Measurements from ENCODE around the gene TPSAB1.

TPSAB1 gene

DNA sequence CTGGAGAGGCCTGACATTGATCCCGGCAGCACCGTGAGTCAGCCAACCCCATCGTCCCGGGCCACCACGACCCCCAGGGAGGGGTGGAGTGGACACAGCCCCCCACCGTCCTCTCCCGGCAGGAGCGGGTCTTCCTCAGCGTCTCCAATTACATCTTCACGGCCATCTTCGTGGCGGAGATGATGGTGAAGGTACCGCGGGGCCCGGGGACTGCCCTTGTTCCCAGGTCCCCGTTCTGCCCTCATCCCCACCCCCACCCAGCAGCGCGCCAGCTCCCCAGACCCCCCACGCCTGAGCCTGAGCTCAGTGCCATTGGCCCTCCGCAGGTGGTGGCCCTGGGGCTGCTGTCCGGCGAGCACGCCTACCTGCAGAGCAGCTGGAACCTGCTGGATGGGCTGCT lies 30.0 kb upstream of the TPSAB1 start:
- 92 to 95% methylated on average over 16 to 17 of the region's 23 CpGs for WGBS, 2 experiments (ENCODE audit: insufficient coverage in 2 of 2)
- no peak overlapping the region for H3K27ac ChIP-seq (ENCODE audit: low read depth, low read length, severe bottlenecking)
- no peaks in the 10 kb centered on the region for H3K9me3 ChIP-seq (ENCODE audit: control insufficient read depth, low read length)
- H3K4me1 ChIP-seq (ENCODE audit: control insufficient read depth, insufficient read depth, low read length, poor library complexity, severe bottlenecking): no peaks in the 10 kb centered on the region
- H3K36me3 ChIP-seq (ENCODE audit: control insufficient read depth, insufficient read depth, low read length): no peaks in the 10 kb centered on the region
- no peak overlapping the region for H3K4me3 ChIP-seq (ENCODE audit: extremely low read depth, insufficient read depth, low read length, poor library complexity, severe bottlenecking)

DNA sequence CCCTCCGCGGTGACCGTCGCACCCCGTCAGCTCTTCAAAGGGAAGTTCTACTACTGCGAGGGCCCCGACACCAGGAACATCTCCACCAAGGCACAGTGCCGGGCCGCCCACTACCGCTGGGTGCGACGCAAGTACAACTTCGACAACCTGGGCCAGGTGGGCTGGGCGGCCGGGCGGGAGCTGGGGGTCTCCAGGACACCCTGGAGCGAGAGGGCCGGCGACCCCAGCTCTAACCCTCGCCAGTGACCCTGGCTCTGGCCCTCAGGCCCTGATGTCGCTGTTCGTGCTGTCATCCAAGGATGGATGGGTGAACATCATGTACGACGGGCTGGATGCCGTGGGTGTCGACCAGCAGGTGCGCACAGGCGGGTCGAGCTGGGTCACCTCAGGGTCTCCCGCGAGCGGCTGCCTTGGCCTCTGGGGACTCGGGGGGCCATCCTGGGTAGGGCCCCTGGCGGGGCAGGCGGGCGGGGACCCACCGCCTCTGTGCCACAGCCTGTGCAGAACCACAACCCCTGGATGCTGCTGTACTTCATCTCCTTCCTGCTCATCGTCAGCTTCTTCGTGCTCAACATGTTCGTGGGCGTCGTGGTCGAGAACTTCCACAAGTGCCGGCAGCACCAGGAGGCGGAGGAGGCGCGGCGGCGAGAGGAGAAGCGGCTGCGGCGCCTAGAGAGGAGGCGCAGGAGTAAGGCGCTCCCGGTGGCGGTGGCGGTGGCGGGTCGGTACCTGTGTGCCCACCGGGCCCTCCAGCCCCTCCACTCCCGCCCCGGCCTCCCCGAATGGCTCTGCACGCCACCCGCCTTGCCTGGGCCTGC lies 28.8 kb upstream of the TPSAB1 start:
- H3K36me3 ChIP-seq (ENCODE audit: control insufficient read depth, insufficient read depth, low read length): no peaks in the 10 kb centered on the region
- no peak overlapping the region for H3K4me3 ChIP-seq (ENCODE audit: extremely low read depth, insufficient read depth, low read length, poor library complexity, severe bottlenecking)
- 95 to 97% methylated on average over 57 to 65 of the region's 65 CpGs for WGBS, 2 experiments (ENCODE audit: insufficient coverage in 2 of 2)
- no peaks in the 10 kb centered on the region for H3K4me1 ChIP-seq (ENCODE audit: control insufficient read depth, insufficient read depth, low read length, poor library complexity, severe bottlenecking)
- H3K9me3 ChIP-seq (ENCODE audit: control insufficient read depth, low read length): no peaks in the 10 kb centered on the region
- no peak overlapping the region for H3K27ac ChIP-seq (ENCODE audit: low read depth, low read length, severe bottlenecking)

DNA sequence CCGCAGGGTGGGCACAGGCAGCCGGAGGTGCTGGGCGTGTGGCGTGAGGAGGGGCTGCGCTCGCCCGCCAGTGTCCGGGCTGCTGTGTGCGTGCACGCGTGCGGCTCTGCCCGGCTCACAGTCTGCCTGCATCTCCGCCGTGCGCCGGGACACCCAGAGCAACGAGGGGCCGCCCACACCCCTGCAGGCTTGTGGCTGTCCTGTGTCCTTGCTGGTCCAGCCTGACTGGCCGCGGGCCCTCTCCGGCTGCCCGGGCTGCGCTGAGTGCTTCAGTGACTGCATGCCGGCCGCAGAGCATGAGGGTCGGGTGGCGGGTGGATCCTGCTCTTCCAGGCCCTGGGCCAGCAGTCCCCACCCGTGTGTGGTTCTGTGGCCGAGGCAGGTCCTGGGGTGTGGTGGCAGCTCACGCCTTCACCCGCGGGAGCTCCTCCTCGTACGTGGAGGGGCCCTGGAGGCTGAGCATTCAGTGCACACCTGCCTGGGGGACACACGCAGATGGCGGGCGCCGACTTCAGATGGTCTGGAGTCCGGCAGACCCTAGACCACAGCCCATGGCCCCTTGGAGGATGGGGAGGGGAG lies 27.8 kb upstream of the TPSAB1 start:
- H3K9me3 ChIP-seq (ENCODE audit: control insufficient read depth, low read length): no peaks in the 10 kb centered on the region
- 96 to 97% methylated on average over 39 to 40 of the region's 40 CpGs for WGBS, 2 experiments (ENCODE audit: insufficient coverage in 2 of 2)
- no peaks in the 10 kb centered on the region for H3K4me1 ChIP-seq (ENCODE audit: control insufficient read depth, insufficient read depth, low read length, poor library complexity, severe bottlenecking)
- no peak overlapping the region for H3K4me3 ChIP-seq (ENCODE audit: extremely low read depth, insufficient read depth, low read length, poor library complexity, severe bottlenecking)
- H3K36me3 ChIP-seq (ENCODE audit: control insufficient read depth, insufficient read depth, low read length): no peaks in the 10 kb centered on the region
- H3K27ac ChIP-seq (ENCODE audit: low read depth, low read length, severe bottlenecking): no peak overlapping the region

DNA sequence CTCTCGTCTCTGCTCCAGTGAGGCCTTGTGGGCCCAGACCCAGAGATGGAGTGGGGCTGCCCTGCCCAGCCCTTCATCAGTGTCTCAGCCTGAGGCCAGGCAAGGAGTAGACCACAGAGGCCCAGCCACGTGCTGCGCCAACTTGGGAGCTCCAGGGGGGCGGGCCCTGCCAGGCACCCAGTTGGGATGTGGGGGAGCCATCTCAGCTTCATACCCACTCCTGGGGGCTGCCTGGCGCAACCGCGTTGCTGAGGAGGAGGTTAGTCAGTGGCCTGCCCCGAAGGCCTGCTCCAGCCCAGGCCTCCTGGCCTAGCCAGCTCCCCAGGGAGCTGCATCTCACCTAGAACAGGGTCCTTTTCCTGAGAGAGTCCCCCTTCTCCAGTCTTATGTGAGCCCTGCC lies 27.3 kb upstream of the TPSAB1 start:
- Histone ChIP-seq H3K36me3 (ENCODE audit: control insufficient read depth, insufficient read depth, low read length) (no peaks in the 10 kb centered on the region), H3K4me3 (ENCODE audit: extremely low read depth, insufficient read depth, low read length, poor library complexity, severe bottlenecking) (no peak overlapping the region), H3K9me3 (ENCODE audit: control insufficient read depth, low read length) (no peaks in the 10 kb centered on the region), H3K27ac (ENCODE audit: low read depth, low read length, severe bottlenecking) (no peak overlapping the region), H3K4me1 (ENCODE audit: control insufficient read depth, insufficient read depth, low read length, poor library complexity, severe bottlenecking) (no peaks in the 10 kb centered on the region)
- 80 to 98% methylated on average over 7 to 8 of the region's 8 CpGs for WGBS, 2 experiments (ENCODE audit: insufficient coverage in 2 of 2)

DNA sequence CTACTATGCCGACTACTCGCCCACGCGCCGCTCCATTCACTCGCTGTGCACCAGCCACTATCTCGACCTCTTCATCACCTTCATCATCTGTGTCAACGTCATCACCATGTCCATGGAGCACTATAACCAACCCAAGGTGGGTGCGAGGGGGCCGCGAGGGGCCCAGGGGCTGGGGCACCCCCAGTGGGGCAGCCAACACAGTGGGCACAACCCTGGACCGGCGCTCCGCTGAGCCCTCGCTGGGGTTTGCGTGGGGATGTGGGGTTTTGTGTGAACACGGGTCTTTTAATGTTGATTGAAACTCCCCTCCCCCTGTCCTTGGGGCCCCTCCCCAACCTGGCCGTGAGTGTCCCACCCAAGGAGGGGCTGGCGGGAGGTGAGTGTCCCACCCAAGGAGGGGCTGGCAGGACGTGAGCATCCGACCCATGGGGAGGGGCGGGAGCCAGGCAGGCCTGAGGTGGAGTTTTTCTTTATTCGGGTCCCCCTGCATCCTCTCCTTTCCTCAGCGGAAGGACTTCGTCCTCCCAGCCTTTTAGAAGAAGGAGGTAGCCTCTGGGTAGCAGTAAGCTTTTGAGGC lies 26.6 kb upstream of the TPSAB1 start:
- Histone ChIP-seq H3K4me3 (ENCODE audit: extremely low read depth, insufficient read depth, low read length, poor library complexity, severe bottlenecking) (no peak overlapping the region), H3K9me3 (ENCODE audit: control insufficient read depth, low read length) (no peaks in the 10 kb centered on the region), H3K36me3 (ENCODE audit: control insufficient read depth, insufficient read depth, low read length) (no peaks in the 10 kb centered on the region), H3K4me1 (ENCODE audit: control insufficient read depth, insufficient read depth, low read length, poor library complexity, severe bottlenecking) (no peaks in the 10 kb centered on the region), H3K27ac (ENCODE audit: low read depth, low read length, severe bottlenecking) (no peak overlapping the region)
- 90 to 100% methylated on average over 4 to 9 of the region's 25 CpGs for WGBS, 2 experiments (ENCODE audit: insufficient coverage in 2 of 2)

DNA sequence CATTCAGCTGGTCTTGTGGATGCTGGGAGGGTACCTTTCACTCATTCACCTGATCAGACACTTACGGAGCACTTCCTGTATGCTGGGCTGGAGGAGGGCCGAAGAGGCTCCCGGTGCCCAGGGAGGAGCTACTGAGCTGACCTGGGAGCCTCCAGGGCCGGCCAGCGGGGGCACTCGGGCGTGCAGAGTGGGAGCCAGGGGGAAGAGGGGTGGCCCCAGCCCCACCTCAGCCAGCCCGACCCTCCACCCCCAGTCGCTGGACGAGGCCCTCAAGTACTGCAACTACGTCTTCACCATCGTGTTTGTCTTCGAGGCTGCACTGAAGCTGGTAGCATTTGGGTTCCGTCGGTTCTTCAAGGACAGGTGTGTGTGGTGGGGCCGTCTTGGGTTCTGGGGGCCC lies 25.8 kb upstream of the TPSAB1 start:
- Histone ChIP-seq H3K9me3 (ENCODE audit: control insufficient read depth, low read length) (no peaks in the 10 kb centered on the region), H3K4me3 (ENCODE audit: extremely low read depth, insufficient read depth, low read length, poor library complexity, severe bottlenecking) (no peak overlapping the region), H3K36me3 (ENCODE audit: control insufficient read depth, insufficient read depth, low read length) (no peaks in the 10 kb centered on the region), H3K27ac (ENCODE audit: low read depth, low read length, severe bottlenecking) (no peak overlapping the region), H3K4me1 (ENCODE audit: control insufficient read depth, insufficient read depth, low read length, poor library complexity, severe bottlenecking) (no peaks in the 10 kb centered on the region)
- WGBS, 2 experiments (ENCODE audit: insufficient coverage in 2 of 2): 90 to 91% methylated on average over 8 to 11 of the region's 16 CpGs

DNA sequence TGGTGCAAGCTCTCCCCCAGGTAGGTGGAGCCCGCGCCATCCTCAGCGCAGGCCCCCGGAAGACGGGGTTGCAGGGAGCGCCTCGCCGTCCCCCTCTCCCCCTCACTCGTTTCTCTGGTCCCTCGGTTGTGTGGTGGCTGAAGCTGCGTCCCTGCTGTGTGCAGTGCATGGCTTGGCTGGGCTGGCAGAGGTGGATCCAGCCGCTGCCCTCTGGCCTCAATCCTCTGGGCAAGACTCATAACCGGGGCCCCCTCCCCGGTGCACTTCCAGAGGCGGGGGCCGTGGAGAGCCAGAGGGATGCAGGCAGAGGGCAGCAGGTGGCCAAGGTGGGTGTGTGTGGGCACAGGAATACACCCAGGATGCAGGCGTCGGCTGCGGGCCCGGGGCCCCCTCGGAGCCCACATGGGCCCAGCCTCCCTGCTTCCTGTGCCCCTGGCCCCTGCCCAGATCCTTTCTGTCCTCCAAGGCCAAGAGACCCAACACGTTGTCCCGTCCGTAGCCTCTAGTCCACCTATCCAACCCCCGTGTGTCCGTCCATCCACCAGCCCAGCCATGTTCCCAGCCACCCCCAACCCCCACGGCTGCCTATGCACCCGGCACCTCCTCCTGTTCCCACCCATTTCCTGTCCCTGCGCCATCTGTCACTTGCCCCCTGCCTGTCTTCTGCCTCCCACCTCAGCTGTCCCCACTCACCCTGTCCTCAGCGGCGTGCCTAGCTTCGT lies 24.8 kb upstream of the TPSAB1 start:
- Histone ChIP-seq H3K9me3 (ENCODE audit: control insufficient read depth, low read length) (no peaks in the 10 kb centered on the region), H3K27ac (ENCODE audit: low read depth, low read length, severe bottlenecking) (no peak overlapping the region), H3K4me3 (ENCODE audit: extremely low read depth, insufficient read depth, low read length, poor library complexity, severe bottlenecking) (no peak overlapping the region), H3K36me3 (ENCODE audit: control insufficient read depth, insufficient read depth, low read length) (no peaks in the 10 kb centered on the region), H3K4me1 (ENCODE audit: control insufficient read depth, insufficient read depth, low read length, poor library complexity, severe bottlenecking) (no peaks in the 10 kb centered on the region)
- 88 to 92% methylated on average over 20 to 23 of the region's 32 CpGs for WGBS, 2 experiments (ENCODE audit: insufficient coverage in 2 of 2)

DNA sequence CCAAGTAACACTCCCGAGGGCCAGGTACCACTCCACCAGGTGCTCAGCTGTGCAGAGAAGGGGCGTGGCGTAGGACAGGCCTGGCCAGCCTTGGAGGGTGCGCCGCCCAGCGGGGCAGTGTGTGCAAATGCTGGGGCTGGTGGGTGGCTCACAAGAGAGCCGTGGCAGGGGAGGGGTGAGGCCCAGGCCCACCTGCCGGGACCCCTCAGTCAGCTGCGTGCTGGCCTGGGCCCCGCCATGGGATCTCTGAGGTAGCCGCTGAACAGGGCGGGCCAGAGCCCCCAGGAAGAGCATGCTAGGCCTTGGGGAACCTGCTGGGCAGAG lies 24.2 kb upstream of the TPSAB1 start:
- H3K4me3 ChIP-seq (ENCODE audit: extremely low read depth, insufficient read depth, low read length, poor library complexity, severe bottlenecking): no peak overlapping the region
- no peaks in the 10 kb centered on the region for H3K36me3 ChIP-seq (ENCODE audit: control insufficient read depth, insufficient read depth, low read length)
- no peaks in the 10 kb centered on the region for H3K4me1 ChIP-seq (ENCODE audit: control insufficient read depth, insufficient read depth, low read length, poor library complexity, severe bottlenecking)
- no peak overlapping the region for H3K27ac ChIP-seq (ENCODE audit: low read depth, low read length, severe bottlenecking)
- 92 to 93% methylated on average over 10 to 12 of the region's 12 CpGs for WGBS, 2 experiments (ENCODE audit: insufficient coverage in 2 of 2)
- no peaks in the 10 kb centered on the region for H3K9me3 ChIP-seq (ENCODE audit: control insufficient read depth, low read length)

DNA sequence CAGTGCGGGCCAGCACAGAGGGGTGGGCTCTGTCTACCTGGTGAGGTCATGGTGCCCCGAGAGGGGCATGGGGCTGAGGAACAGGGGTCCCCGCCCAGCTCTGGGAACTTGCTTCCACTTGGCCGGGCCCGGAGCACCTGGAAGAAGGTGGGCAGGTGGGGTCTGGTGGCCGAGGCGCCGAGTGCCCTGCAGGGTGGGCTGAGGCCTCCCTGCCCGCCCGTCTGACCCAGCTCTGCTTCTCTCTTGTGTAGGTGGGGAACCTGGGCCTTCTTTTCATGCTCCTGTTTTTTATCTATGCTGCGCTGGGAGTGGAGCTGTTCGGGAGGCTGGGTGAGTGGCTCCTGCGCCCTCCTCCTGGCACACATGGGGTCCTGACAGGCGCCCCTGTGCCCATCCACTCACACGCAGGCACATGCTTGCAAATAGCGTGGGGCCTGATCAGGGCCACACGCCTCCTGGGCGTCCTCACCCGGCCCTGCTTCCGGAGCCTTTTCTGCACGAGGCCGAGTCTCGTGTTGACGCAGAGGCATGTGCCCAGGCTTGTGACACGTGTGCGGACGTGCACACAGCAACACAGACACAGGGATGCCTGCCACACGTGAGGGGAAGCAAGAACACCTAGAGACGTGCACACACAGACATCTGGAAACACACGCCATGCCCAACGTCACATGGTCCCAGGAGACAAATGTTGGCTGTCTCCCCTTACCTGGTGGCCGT lies 23.7 kb upstream of the TPSAB1 start:
- Histone ChIP-seq H3K4me3 (ENCODE audit: extremely low read depth, insufficient read depth, low read length, poor library complexity, severe bottlenecking) (no peak overlapping the region), H3K9me3 (ENCODE audit: control insufficient read depth, low read length) (no peaks in the 10 kb centered on the region), H3K4me1 (ENCODE audit: control insufficient read depth, insufficient read depth, low read length, poor library complexity, severe bottlenecking) (no peaks in the 10 kb centered on the region), H3K36me3 (ENCODE audit: control insufficient read depth, insufficient read depth, low read length) (no peaks in the 10 kb centered on the region), H3K27ac (ENCODE audit: low read depth, low read length, severe bottlenecking) (no peak overlapping the region)
- 90 to 94% methylated on average over 23 to 30 of the region's 32 CpGs for WGBS, 2 experiments (ENCODE audit: insufficient coverage in 2 of 2)

DNA sequence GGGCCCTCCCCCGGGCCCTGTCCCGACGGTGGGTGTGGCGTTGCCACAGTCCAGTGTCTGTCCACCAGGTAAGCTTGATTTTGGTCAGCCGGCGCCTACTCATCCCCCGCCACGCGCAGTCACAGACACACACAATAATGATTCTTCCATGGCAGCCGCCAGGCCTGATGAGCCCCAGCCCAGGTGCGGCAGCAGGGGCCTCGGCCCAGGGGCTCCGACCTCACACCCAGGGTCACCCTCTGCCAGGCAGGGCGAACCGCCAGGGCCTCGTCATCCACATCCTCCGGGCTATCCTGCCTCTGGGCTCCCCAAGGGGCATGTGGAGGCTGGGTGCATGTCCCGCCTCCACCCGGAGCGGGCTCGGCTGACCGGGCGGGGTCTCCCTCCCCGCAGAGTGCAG lies 23.0 kb upstream of the TPSAB1 start:
- Histone ChIP-seq H3K9me3 (ENCODE audit: control insufficient read depth, low read length) (no peaks in the 10 kb centered on the region), H3K27ac (ENCODE audit: low read depth, low read length, severe bottlenecking) (no peak overlapping the region), H3K4me1 (ENCODE audit: control insufficient read depth, insufficient read depth, low read length, poor library complexity, severe bottlenecking) (no peaks in the 10 kb centered on the region), H3K4me3 (ENCODE audit: extremely low read depth, insufficient read depth, low read length, poor library complexity, severe bottlenecking) (no peak overlapping the region), H3K36me3 (ENCODE audit: control insufficient read depth, insufficient read depth, low read length) (no peaks in the 10 kb centered on the region)
- WGBS, 2 experiments (ENCODE audit: insufficient coverage in 2 of 2): 93 to 95% methylated on average over 18 to 24 of the region's 24 CpGs
